Measurements from ENCODE around the gene SCGB1C2. TPM values are rescaled to one million over a fixed set of nuclear protein-coding genes. Genes with fewer than 3 reads are reported as not detected.
"Not testable (repeated sequence)": the region's sequence is repeated elsewhere in the genome, so short reads cannot be mapped to it uniquely, and the experiment has no call there.

Gene SCGB1C2
- total RNA-seq = not detected

DNA sequence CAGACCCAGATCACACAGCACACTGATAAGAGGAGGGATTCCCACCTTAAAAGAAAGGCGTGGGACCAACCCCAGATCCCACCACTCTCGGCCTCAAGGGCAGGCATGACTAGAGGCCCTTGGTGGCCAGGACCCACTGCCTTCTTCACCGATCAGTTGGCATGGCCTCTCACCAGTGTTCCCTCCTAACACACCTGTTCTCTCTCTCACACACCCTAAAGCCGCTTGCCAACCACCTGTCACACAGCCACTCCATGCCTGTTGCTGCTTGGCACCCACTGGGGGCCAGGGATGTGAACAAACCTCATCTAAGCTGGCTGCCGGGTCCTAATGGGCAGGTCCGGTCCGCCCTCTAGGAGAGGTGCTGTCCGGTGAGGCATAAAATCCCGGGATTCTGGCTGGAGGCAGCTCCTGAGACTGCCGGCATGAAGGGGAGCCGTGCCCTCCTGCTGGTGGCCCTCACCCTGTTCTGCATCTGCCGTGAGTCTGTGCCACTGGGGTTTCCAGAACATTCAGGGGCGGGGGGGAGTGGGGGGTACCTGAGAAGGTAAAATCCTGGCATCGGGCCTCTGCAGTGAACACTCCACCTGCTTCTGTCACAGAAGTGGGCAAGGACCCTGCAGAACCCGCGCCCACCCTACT, at the start of gene SCGB1C2:
SCGB1C2 (plus strand) TSS at position 404 of the 642 bp plus-strand sequence; CDS start at position 426, 22 bp downstream.
- not testable (repeated sequence) for DNase-seq

DNA sequence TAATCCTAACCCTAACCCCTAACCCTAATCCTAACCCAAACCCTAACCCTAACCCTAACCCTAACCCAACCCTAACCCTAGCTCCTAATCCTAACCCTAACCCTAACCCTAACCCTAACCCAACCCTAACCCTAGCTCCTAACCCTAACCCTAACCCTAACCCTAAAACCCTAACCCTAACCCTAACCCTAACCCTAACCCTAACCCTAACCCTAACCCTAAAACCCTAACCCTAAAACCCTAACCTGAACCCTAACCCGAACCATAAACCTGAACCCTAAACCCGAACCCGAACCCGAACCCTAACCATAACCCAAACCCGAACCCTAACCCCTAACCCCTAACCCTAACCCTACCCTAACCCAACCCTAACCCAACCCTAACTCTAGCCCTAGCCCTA, 24.3 kb upstream of the SCGB1C2 start:
- DNase-seq = not testable (repeated sequence)

DNA sequence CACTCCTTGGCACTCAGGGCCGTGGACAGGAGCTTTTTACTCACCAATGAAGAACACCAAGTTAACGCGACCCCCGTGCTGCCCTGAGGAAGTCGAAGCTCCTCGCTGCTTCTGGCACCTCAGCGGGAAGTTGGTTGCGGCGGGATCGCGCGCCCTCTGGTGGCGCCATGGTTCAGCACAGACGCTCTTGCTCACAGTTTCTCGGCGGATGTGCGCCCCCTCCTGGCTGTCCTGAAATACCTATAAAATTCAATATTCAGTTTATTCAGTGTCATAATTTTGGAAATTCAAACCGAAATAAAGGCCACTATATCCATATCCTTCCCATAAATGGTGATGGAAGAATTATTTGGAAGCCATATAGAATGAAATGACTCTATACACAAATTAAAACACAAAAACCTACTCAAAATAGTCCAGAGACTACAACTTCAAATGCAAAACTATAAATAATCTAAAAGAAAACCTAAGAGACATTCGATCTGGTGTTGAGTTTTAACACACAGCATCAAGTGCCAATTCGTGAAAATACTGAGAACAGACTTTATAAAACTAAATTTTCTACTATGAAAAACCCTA, 18.9 kb upstream of the SCGB1C2 start:
- DNase-seq = not testable (repeated sequence)

DNA sequence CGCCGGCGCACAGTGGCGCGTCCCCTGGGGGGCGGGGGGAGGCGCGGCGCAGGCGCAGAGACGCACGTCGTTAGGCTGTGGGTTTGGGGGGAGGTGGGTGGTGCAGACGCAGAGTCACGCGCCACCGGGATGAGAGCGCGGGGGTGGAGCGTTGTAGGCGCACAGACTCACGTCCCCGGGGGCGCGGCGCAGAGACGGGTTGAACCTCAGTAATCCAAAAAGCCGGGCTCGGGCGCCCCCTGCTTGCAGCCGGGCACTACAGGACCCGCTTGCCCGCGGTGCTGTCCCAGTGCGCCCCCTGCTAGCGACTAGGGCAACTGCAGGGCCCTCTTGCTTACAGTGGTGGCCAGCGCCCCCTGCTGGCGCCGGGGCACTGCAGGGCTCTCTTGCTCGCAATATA, 3.4 kb upstream of the SCGB1C2 start:
- not testable (repeated sequence) for DNase-seq

DNA sequence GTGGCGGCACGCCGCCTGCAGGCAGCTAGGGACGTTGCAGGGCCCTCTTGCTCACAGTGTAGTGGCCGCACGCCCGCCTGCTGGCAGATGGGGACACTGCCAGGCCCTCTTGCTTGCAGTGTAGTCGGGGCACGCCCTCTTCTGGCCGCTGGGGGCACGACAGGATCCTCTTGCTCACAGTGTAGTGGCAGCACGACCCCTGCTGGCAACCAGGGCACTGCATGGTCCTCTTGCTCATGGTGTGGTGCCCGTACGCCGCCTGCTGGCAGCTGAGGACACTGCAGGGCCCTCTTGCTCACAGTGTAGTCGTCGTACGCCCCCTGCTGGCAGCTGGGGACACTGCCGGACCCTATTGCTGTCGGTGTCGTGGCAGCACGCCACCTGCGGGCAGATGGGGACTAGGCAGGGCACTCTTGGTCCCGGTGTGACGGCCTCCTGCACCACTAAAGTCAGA, 3.0 kb upstream of the SCGB1C2 start:
- DNase-seq = peak; percentile 23

DNA sequence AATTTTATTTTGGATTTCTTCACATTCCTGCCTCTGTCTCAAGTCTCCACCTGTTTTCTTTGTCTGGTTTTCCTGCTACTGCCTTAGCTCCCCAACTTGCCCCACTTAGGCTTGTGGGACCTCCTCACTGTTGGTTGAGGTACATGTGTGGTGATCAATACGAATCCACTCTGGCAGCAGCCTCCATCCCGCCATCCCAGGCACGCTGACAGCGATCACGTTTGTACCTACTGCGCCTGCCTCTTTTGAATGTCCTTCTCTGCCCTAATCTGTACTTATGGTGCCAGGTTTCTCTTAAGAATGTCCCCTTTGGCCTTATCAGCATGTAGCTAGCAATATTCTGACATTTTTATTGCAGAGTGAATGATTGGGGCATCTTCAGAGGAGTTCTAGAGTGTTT, 2.3 kb upstream of the SCGB1C2 start:
- not testable (repeated sequence) for DNase-seq

DNA sequence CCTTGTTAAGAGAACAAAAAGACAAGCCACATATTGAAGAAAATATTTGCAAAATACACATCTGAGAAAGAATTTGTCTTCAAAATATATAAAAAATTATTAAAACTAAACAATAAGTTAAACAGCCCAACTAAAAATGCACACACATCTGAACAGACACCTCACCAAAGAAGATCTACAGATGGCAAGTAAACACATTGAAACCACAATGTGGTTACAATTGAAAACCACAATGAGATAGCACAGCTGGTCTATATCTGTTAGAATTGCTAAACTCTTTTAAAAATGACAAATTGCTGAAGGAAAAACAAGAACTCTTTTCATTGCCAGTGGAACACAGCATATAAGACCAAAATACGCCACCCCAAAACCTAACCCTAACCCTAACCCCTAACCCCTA, 1.5 kb upstream of the SCGB1C2 start:
- not testable (repeated sequence) for DNase-seq

DNA sequence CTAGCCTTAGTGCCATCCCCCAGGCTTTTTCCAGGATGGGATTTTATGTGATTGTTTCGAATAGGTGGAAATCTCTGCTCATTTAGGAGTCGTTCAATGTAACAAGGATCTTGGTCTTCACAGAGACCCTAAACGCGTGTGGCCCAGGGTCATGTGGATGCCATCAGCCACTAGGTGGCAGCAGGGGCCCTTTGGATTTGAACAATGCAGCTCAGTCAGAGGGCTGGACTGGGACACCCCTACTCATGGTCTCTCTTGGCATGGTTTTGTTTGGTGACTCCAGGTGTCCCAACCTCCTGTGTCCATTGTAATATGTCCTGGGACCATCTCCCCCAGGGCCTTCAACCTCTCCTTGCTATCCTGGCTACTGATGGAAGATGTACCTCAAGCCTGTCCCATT, 838 bp upstream of the SCGB1C2 start:
- peak; percentile 70 for DNase-seq

DNA sequence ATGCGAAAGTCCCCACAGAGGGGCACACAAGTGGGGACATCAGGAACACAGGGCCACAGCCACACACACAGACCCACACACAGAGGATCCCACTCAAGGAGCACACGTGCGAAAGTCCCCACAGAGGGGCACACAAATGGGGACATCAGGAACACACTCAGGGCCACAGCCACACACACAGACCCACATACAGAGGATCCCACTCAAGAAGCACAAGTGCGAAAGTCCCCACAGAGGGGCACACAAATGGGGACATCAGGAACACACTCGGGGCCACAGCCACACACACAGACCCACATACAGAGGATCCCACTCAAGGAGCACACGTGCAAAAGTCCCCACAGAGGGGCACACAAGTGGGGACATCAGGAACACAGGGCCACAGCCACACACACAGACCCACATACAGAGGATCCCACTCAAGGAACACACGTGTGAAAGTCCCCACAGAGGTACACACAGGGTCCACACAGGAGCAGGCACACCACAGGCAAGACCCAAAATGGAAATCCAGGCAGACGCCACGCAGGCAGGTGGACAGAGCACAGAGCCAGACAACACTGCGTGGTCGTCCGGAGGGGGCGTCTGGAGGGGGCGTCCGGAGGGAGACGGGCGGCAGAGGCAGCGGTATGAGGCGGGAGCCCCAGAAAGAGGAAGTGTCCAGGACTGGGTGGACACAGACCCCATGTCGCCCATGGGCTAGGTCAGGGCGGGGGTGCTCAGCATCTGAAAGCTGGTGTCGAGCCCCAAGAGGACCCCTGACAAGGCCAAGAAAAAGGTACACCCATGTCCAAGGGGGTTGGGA, 2.2 kb downstream of the SCGB1C2 start:
- not testable (repeated sequence) for DNase-seq

DNA sequence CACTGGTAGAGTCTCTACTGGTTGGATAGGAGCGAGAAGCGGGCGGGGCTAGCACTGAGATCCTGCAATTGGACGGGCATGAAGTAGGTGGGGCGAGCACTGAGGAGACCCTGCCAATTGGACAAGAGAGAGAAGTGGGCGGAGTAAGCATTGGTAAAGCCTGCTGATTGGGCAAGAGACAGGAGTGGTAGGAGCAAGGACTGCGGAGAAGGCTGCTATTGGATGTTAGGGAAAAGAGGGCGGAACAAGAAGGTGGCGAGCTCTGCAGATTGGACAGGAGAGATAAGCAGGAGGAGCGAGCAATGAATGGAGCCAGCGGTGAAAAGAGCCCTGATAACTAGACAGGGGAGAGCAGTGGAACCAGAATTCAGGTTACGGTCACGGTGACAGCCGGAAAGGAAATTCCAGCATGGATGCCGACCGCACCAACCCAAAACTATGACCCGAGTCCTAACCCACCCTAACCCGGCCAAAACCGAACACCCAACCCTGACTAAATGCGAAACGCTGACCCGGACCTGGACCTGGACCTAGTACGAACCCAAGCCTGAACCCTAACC, 4.8 kb downstream of the SCGB1C2 start:
- no peak for DNase-seq

DNA sequence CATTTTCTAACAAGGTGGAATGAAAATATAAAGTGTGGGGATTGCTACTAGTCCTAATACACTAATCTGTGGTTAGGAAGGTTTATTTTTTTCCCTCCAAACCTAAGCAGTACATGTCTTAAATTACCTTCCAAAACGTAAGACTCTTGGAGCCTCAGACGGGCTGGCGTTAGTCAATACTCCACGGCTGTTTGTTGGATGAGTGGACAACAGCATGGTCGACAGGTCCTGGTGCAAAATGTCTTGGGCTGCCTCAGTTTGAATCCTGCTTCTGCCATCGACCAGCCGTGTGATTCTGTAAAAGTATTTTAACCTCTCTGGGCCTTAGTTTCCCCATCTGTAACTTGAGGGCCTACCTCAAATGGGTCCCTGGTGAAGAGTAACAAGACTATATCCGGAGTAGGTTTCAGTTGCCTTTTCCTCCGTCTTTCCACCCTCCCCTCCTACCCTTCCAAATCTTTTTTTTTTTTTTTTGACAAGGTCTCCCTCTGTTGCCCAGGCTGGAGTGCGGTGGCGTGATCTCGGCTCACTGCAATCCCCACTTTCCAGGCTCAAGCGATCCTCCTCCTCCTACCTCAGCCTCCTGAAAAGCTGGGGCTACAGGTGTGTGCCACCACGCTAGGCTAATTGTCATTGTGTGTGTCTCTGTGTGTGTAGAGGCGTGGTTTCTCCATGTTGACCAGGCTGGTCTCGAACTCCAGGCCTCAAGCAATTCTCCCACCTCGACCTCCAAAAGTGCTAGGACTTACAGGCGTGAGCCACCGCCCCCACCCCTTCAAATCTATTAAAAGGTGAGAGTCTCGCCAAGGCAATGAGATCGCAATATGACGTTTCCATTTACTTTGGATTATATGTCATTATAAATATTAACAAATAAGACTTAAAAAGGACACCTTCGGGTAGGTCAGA, 5.8 kb downstream of the SCGB1C2 start:
- no peak for DNase-seq

DNA sequence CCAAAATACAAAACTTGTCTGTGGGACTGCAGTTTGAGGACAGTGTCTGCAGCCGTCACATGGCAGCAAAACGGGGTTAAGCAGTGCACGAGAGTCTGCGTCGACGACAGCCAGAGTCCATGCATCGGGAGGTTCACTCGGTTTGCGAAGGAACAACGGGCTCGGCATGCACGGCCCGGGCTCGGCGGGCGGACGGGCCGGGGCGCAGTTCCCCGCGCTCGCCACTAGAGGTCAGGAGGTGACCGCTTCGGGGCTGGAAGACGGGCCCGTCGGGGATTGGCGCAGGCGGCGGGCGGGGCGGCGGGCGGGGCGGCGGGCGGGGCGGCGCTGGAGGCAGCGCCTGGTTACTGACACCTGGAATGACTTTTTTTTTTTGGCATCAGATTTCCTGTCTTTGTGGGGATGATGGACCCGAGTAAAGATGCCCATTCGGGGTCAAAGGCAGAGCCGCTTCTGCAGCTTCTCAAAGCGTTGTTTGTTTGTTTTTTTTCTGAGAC, 6.5 kb downstream of the SCGB1C2 start:
- peak; percentile 79 for DNase-seq

DNA sequence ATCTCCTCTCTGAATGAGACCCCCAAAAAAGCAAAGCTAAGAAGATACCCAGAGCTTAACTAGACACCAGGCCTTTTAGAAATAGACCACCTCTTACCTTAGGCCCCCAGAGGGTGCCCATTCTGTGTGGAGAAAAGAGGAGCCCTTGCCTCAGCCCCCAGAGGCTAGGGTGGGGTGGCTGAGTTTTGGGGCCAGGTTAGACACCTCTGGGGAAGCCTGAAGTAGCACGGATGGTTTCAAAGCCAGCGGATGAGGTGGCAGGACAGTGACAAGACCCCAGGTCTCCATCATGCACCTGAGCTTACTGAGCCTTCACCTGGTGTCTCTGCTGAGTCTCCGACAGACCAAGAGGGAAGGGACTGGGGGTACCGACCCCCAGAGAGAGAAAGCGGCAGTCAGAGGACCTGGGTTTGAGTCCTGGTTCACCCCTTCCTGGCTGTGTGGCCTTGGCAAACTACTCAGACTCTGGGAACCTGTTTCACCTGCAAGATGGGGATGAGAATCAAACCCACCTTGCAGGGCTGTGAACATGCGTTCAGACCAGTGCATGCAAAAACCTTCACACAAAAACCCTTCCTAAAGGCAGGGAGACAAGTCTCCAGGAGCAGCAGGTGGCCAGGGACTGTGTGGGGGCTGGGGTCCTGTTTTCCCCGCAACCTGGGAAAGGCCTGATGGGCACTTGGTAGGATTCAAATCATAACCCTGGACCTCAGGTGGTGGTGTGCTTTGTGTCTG, 7.7 kb downstream of the SCGB1C2 start:
- DNase-seq = no peak

DNA sequence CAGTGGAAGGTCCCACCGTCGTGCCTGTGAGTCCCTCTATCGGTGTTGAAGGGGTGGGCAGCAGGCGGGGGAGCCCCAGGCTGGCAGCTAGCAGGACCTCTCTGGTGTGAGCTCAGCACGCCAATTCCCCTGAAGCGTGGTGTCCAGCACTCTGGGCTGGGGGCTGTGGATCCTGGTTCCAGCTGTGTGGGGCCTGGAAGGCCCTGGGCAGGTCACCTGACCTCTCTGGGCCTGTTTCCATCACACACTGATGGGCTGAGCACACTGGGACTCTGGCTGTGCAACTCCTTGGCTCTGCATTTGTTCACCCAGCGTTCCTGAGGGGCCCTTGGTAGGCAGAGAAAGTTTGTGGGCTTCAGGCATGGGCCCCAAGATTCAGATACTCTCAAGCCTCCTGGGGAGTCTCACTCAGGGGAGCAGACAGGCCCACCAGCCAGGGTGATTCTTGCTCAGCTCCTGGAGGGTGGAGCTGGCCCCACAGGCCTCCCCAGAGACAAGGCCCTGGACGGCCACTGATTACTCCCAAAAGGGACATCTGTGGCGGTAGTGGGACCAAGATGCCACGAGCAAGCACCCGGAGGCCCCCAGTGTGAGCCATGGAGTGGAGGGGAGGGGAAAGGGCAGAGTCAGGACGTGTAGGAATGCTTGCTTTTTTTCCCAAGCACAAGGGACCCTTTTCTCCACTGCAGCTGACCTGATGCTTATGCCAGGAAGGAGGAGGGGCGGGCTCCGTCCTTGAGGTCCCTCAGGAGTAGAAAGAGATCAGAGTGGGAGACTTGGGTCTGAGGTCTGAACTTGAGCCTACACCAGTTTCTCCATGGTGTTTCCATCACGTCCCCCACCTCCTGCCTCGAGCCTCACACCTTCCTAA, 8.5 kb downstream of the SCGB1C2 start:
- DNase-seq = no peak

DNA sequence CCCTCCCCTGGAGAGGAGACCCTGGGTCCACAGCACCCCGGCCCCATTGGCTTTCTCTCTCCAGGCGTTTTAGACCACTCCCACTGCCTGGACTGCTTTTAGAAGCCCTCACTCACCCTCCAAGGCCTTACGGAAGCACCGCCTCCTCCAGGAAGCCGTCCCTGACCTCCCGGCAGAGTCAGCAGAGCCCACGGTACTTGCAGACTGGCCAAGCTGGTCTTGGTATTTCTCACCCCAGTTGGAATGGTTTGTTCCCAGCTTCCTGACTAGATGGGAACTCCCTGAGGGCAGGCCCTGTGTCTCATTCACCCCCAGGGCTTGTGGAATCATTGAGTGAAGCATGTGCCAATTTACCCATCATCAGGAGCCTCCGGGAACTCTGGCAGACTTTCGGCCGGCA, 9.2 kb downstream of the SCGB1C2 start:
- no peak for DNase-seq

DNA sequence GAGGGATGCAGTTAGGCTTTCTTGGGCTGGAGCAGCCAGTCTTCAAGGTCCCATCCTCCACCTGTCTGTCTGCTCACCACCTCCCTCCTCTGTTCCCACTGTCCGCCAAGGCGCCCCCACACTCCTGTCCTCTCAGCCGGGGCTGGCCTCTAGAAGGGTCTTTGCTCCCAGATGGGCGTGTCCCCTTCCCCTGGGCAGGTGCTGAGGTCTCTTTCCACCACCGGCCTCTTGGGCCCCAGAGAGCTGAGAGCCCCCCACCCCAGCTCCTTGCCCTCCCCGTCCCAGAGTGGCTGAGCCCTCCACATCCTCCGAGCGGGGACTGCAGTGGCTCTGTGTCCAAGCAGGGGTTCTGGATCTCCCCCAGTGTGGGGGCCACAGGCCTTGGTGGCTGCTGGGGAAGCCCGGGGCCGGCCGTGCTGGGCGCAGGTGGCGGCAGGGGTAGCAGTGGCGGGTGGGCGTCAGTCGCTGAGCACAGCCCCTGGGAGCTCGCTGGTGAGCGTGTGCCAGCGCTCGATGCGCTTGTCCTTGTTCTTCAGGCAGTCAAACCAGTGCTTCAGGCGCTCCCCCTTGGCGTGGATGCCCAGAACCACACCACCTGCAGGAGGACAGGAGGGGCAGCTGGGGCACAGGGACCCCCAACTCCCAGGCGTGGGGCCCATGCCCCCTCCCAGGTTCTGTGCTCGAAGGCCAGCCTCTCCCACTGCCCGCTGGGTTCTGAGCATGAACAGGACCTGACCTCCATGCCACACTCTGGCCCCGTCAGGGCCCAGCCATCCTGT, 9.8 kb downstream of the SCGB1C2 start:
- no peak for DNase-seq

DNA sequence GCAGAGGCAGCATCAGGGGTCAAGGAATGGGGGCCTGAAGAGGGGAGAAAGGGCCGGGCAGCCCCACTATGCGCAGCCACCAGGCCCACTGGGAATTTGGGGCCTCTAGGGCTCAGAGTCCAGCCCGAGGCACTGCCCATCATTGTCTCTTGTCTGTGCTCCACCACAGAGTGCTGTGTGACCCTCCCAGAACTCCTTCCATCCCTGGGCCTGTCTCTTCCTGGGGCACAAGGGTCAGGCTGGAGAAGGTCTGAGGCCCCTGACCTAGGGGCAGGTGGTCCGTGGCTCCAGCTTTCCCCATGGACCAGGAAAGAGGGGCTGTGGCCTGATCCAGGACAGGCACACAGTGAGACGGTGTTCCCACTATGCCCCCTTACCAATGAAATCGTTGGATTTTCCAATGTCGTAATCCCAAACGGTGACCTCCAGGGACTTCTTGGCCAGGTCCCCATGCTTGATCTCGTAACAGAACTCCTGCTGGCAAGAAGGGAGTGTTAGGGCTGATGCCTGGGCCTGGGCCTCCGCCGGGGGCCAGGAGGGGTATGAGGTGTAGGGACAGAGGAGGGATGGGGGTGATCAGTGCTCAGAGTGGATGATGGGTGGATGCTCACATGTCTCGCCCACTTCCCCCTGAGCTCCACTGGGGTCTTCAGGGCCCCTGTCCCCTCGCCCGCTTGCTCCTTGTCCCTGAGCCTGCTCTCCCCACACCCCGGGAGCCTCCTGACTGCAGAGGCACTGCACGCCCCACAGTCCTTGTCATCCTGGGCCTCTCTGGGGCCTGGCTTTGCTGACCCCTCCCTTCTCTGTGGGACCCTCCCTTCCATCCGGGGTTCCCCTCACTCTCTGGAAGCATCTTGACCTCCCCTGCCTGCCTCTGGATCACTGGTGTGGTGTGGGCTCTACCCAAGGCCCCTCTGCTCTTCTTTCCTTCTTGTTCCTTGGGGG, 10.7 kb downstream of the SCGB1C2 start:
- no peak for DNase-seq

DNA sequence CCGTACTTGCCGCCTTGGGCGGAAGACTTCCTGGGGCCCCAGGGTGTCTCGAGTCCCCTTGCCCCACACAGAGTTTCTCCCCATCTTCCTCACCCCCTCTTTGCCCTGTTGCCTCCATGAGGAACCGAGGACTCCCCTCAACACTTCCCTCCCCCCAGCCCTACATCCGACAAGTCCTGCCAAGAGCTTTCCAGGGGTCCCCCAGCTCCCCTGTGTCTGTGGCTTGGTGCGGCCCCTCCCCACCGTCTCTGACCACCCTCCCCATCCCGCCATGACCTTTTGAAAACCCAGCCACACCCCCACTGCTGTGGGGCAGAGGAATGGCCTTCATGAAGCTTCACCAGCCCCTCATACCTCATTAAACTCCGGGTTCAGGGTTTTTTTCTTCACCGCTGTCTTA, 11.4 kb downstream of the SCGB1C2 start:
- DNase-seq = no peak

Measured in effector CD4-positive, alpha-beta T cell (primary cell).